Endothelial cell of umbilical vein (primary cell): ENCODE measurements around the gene ZNF428. TPM values are rescaled to one million over a fixed set of nuclear protein-coding genes. Genes with fewer than 3 reads are reported as not detected.

Experiments used
- BruUV-seq: library from RNA; stranded (reverse); fragments of 400-500 nt; replicated peaks from 2 replicates; lab custom pipeline; 2021; lab: Mats Ljungman, UMichigan
- CTCF ChIA-PET: fragments of 300-600, 350-600 bp; sonication (Branson Sonifier 250); formaldehyde crosslinking; loops from one replicate; lab custom pipeline; 2021; ENCODE audit warnings: antibody characterized with exemption, inconsistent platforms; lab: Charles Lee
- POLR2A ChIA-PET: fragments of 300-600, 350-600 bp; sonication (Branson Sonifier 250); formaldehyde crosslinking; loops from one replicate; lab custom pipeline; 2021; ENCODE audit warnings: antibody characterized with exemption, inconsistent platforms; lab: Charles Lee
- DNase-seq: peaks from one replicate; pipeline ENCODE4 v3.0.0-alpha.2; 2011; ENCODE audit warnings: low read depth, low spot score
- FAIRE-seq: peaks from 2 replicates; lab custom pipeline; 2011; peaks lifted over from hg19 to GRCh38; lab: Jason Lieb, UNC
- H2AFZ ChIP-seq: 2 replicates; pipeline ENCODE4 v1.6.0; 2012; ENCODE audit warnings: low read depth, low read length, control low read depth, inconsistent platforms
- H3K27ac ChIP-seq: 2 replicates; pipeline ENCODE4 v1.5.1; 2011; ENCODE audit warnings: low read depth, mild to moderate bottlenecking, control low read depth, low read length, moderate library complexity; ENCODE audit not compliant: insufficient read depth
- H3K27me3 ChIP-seq, 2 experiments: 2 replicates each; pipeline versions ENCODE4 v1.6.0 to v1.6.1; 2011; ENCODE audit warnings: low read length in 2 of 2, mixed read lengths in 1 of 2; ENCODE audit not compliant: control insufficient read depth in 2 of 2, insufficient read depth in 2 of 2
- H3K36me3 ChIP-seq, 2 experiments: 2 replicates in 1 of 2; 3 replicates in 1 of 2; pipeline ENCODE4 v1.5.1; 2011; ENCODE audit warnings: low read length in 2 of 2, mild to moderate bottlenecking in 1 of 2, moderate library complexity in 1 of 2; ENCODE audit not compliant: control insufficient read depth in 2 of 2, insufficient read depth in 2 of 2; ENCODE audit errors: extremely low read depth in 1 of 2
- H3K4me1 ChIP-seq: 3 replicates; pipeline ENCODE4 v1.5.1; 2011; ENCODE audit warnings: mild to moderate bottlenecking, low read length; ENCODE audit not compliant: control insufficient read depth, insufficient read depth; ENCODE audit errors: extremely low read depth
- H3K4me2 ChIP-seq: 2 replicates; pipeline ENCODE4 v1.6.1; 2011; ENCODE audit warnings: low read length, control low read depth, mixed read lengths; ENCODE audit not compliant: insufficient read depth
- H3K4me3 ChIP-seq, 3 experiments: fragments of 200-600 bp in 1 of 3; sonication (generic), shearing (Covaris generic) in 1 of 3; replicated peaks in 1 of 3; 2 replicates each; pipeline ENCODE4 v1.5.1; 2011 to 2016; ENCODE audit warnings: control low read depth in 3 of 3, low read length in 3 of 3, mild to moderate bottlenecking in 2 of 3, inconsistent platforms in 1 of 3, low read depth in 1 of 3, moderate library complexity in 1 of 3; ENCODE audit not compliant: insufficient read depth in 1 of 3
- H3K79me2 ChIP-seq: 2 replicates; pipeline ENCODE4 v1.6.0; 2012; ENCODE audit warnings: low read length, inconsistent platforms; ENCODE audit not compliant: control insufficient read depth, insufficient read depth
- H3K9ac ChIP-seq: replicated peaks from 2 replicates; pipeline ENCODE3; 2011; ENCODE audit warnings: low read length, control low read depth; ENCODE audit not compliant: insufficient read depth; ENCODE audit errors: extremely low read depth
- H3K9me1 ChIP-seq: replicated peaks from 3 replicates; pipeline ENCODE4 v1.6.0; 2011; ENCODE audit warnings: mild to moderate bottlenecking, low read length; ENCODE audit not compliant: control insufficient read depth, insufficient read depth; ENCODE audit errors: extremely low read depth
- H3K9me3 ChIP-seq: replicated peaks from 2 replicates; pipeline ENCODE4 v1.5.1; 2012; ENCODE audit warnings: low read length, inconsistent platforms; ENCODE audit not compliant: control insufficient read depth, insufficient read depth
- H4K20me1 ChIP-seq: replicated peaks from 2 replicates; pipeline ENCODE3; 2011; ENCODE audit warnings: mild to moderate bottlenecking, low read length; ENCODE audit not compliant: control insufficient read depth, insufficient read depth; ENCODE audit errors: extremely low read depth
- CTCF ChIP-seq, 2 donors: IDR thresholded peaks; 1 replicate in 1 of 2; 2 replicates in 1 of 2; pipeline ENCODE4 v1.5.1; 2011; ENCODE audit warnings: low read length in 2 of 2, mild to moderate bottlenecking in 2 of 2, moderate library complexity in 2 of 2, control low read depth in 1 of 2, inconsistent platforms in 1 of 2, low read depth in 1 of 2; ENCODE audit not compliant: insufficient read depth in 1 of 2; ENCODE audit errors: extremely low read depth in 1 of 2
- EZH2 ChIP-seq: IDR thresholded peaks from 2 replicates; pipeline ENCODE4 v1.6.1; 2012; ENCODE audit warnings: borderline replicate concordance, low read depth, mild to moderate bottlenecking, moderate library complexity, low read length, inconsistent platforms; ENCODE audit not compliant: severe bottlenecking
- FOS ChIP-seq: IDR thresholded peaks from 2 replicates; pipeline ENCODE4 v1.6.1; 2011; ENCODE audit warnings: mild to moderate bottlenecking, low read length, moderate library complexity, borderline replicate concordance; ENCODE audit not compliant: insufficient read depth
- GATA2 ChIP-seq: IDR thresholded peaks from 2 replicates; pipeline ENCODE4 v1.7.0; 2011; ENCODE audit warnings: low read depth, mild to moderate bottlenecking, moderate library complexity, mixed read lengths, low read length; ENCODE audit not compliant: insufficient read length, insufficient read depth
- JUN ChIP-seq: IDR thresholded peaks from 2 replicates; pipeline ENCODE4 v1.6.1; 2011; ENCODE audit warnings: borderline replicate concordance, low read depth; ENCODE audit not compliant: insufficient read length, insufficient read depth
- MYC ChIP-seq: IDR thresholded peaks from one replicate; pipeline ENCODE4 v1.6.1; 2011; ENCODE audit warnings: mild to moderate bottlenecking, low read depth, low read length
- POLR2A ChIP-seq: IDR thresholded peaks from 2 replicates; pipeline ENCODE4 v1.6.1; 2012; ENCODE audit warnings: low read depth, mild to moderate bottlenecking, control low read depth, low read length
- POLR2AphosphoS5 ChIP-seq: IDR thresholded peaks from 2 replicates; pipeline ENCODE4 v1.6.1; 2012; ENCODE audit warnings: low read depth, mild to moderate bottlenecking, control low read depth, low read length, moderate library complexity; ENCODE audit not compliant: insufficient read depth
- dilution Hi-C: fragments of 300-500 bp; cut with MboI; formaldehyde crosslinking; loops from one replicate; pipeline ENCODE4 v1.15.0; 2019; ENCODE audit warnings: low sequenced_read_pairs; ENCODE audit not compliant: extremely low pct_ligation_motif_present
- intact Hi-C: fragments of 100-400 bp; cut with micrococcal nuclease; formaldehyde crosslinking; loops from one replicate; pipeline ENCODE4 v1.10.0; 2022
- polyA plus RNA-seq, 4 experiments: library from polyadenylated mRNA; depleted of rRNA in 3 of 4; stranded (reverse) in 3 of 4; unstranded in 1 of 4; fragments of >200 nt; gene quantifications; 2 replicates each; pipeline versions ENCODE4 v1.2.1 to v1.2.3, GENCODE V29; 2011 to 2012; ENCODE audit warnings: missing spikeins in 1 of 4
- total RNA-seq: library from RNA; stranded (reverse); gene quantifications from 2 replicates; pipeline ENCODE4 v1.2.3, GENCODE V29; 2021
- TF ChIP-seq, protein P1 (sequence below): IDR thresholded peaks from 2 replicates; pipeline ENCODE4 v1.6.1; 2011; ENCODE audit not compliant: insufficient read depth, insufficient read length

Gene ZNF428
- total and polyA plus RNA-seq, 2 donors (not counting 3 experiments of a cell fraction or from before 2014, with no cell fraction given): 29.2 to 56.2 TPM

- Histone ChIP-seq H3K9ac (no peak overlapping the region), H3K36me3 (no peaks in the 10 kb centered on the region), H3K4me3 (no peak overlapping the region), H4K20me1 (no peaks in the 10 kb centered on the region), H3K9me3 (no peaks in the 10 kb centered on the region), H3K27ac (no peak overlapping the region), H3K27me3 (no peaks in the 10 kb centered on the region), H2AFZ (no peak overlapping the region), H3K4me2 (no peak overlapping the region), H3K9me1 (no peaks in the 10 kb centered on the region), H3K79me2 (no peaks in the 10 kb centered on the region), H3K4me1 (peaks cover 7% of the 10 kb centered on the region)
- intact Hi-C loops (no loop called here), dilution Hi-C loops (no loop called here)
- BruUV-seq: no TSS peak
- no peak for TF ChIP-seq CTCF (IDR thresholded peaks at IDR 0.05; ENCODE audit: extremely low read depth in 1 of 2, insufficient read depth in 1 of 2, low read depth in 1 of 2, low read length in 2 of 2)
- TF ChIP-seq FOS: no peak
- TF ChIP-seq, protein P1, sequence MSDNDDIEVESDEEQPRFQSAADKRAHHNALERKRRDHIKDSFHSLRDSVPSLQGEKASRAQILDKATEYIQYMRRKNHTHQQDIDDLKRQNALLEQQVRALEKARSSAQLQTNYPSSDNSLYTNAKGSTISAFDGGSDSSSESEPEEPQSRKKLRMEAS: no peak
- TF ChIP-seq JUN: no peak
- TF ChIP-seq EZH2: no peak
- no peak for TF ChIP-seq POLR2A
- TF ChIP-seq POLR2AphosphoS5: no peak
- no peak for TF ChIP-seq MYC
- TF ChIP-seq GATA2: no peak
- no peak for FAIRE-seq
- POLR2A ChIA-PET: no interaction called here
- CTCF ChIA-PET: interaction anchor here (1.2 to 2.7 kb wide), 2 partner anchors 16 to 24 kb away, joined by 6 to 9 read pairs; no protein-coding TSS in a partner anchor
- no peak for DNase-seq
These were observed 40.6 kb downstream of the ZNF428 start for GRCh38 chr19:43578787-43579186.
